Glutamatergic neuron (in vitro differentiated cells): Measurements from ENCODE around the gene ARHGEF4. TPM values are rescaled to one million over a fixed set of nuclear protein-coding genes. Genes with fewer than 3 reads are reported as not detected.

Source experiments
- DNase-seq: peaks from one replicate; pipeline ENCODE4 v3.0.0; 2022
- H3K27ac Mint-ChIP-seq: one replicate; pipeline ENCODE4 v1.8.0; 2020; ENCODE audit warnings: mild to moderate bottlenecking, mixed read lengths, inconsistent platforms; ENCODE audit not compliant: unreplicated experiment
- H3K27me3 Mint-ChIP-seq: one replicate; pipeline ENCODE4 v1.8.0; 2020; ENCODE audit warnings: mild to moderate bottlenecking, moderate library complexity, mixed read lengths, inconsistent platforms; ENCODE audit not compliant: unreplicated experiment
- H3K36me3 Mint-ChIP-seq: one replicate; pipeline ENCODE4 v1.8.0; 2020; ENCODE audit warnings: mild to moderate bottlenecking, mixed read lengths, inconsistent platforms; ENCODE audit not compliant: unreplicated experiment
- H3K4me1 Mint-ChIP-seq: one replicate; pipeline ENCODE4 v1.8.0; 2020; ENCODE audit warnings: mild to moderate bottlenecking, low read depth, mixed read lengths, inconsistent platforms; ENCODE audit not compliant: unreplicated experiment
- H3K4me3 Mint-ChIP-seq: one replicate; pipeline ENCODE4 v1.8.0; 2020; ENCODE audit warnings: mild to moderate bottlenecking, mixed read lengths, inconsistent platforms; ENCODE audit not compliant: unreplicated experiment
- H3K9me3 Mint-ChIP-seq: one replicate; pipeline ENCODE4 v1.8.0; 2020; ENCODE audit warnings: mild to moderate bottlenecking, moderate library complexity, mixed read lengths, inconsistent platforms; ENCODE audit not compliant: unreplicated experiment
- total RNA-seq: library from RNA; stranded (reverse); fragmentation: NEBNext Ultra II Directional; extraction: Animal tissue kit (Norgen Biotek cat#: 25700); gene quantifications from one replicate; pipeline ENCODE4 v1.2.1, GENCODE V29; 2021; ENCODE audit not compliant: unreplicated experiment
- TF ChIP-seq, protein P1 (sequence below): fragments of 200-600 bp; sonication (generic); IDR thresholded peaks from one replicate; pipeline ENCODE4 v1.5.0; 2021; ENCODE audit not compliant: partially characterized antibody, unreplicated experiment

The ARHGEF4 gene
- total RNA-seq, 1 donor from 2014 or later = 6.1 TPM

DNA sequence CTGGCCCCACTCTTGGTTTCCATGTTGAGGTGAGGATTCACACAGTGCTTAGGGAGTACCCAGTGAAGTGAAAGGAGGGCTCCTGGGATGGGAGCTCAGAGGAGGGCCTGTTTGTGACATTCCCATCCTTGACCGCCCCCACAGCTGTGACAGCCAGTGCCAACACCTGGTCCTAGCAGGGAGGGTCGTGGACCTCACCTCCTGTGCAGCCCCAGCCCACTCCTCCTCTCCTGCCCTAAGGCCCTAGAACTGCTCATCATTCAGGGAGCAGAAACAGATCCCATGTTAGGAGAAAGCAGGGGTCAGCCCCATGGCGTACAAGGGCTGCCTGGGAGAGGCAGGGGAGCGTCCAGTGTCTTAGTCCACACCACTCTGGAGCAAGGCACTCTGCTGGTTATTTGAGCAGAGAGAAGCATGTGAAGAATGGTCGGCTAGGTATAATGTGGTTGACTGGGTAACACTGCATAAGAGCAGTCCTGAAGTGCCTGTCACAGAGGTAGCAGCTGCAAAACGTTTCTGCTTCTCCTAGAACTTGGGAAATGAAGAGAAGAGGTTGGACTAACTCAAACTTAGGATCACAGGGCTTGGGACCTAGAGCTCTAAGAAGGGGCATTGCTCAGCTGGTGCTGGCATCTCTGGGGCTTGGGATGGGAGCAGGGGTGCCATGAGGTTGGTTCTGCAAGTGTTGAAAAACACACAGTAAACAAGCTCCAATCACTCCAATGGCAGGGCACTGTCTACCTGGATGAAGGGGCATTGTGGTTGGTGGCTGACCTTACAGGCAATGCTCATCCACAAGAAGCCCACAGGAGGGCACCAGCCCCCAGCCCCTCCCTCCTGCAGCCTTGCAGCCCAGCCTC, 200.9 kb downstream of the ARHGEF4 start:
- Mint-ChIP-seq H3K27ac (no peak overlapping the region), H3K36me3 (no peaks in the 10 kb centered on the region), H3K27me3 (peaks cover 4% of the 10 kb centered on the region), H3K4me1 (peaks cover 19% of the 10 kb centered on the region), H3K9me3 (peaks cover 13% of the 10 kb centered on the region), H3K4me3 (no peak overlapping the region)
- TF ChIP-seq, protein P1, sequence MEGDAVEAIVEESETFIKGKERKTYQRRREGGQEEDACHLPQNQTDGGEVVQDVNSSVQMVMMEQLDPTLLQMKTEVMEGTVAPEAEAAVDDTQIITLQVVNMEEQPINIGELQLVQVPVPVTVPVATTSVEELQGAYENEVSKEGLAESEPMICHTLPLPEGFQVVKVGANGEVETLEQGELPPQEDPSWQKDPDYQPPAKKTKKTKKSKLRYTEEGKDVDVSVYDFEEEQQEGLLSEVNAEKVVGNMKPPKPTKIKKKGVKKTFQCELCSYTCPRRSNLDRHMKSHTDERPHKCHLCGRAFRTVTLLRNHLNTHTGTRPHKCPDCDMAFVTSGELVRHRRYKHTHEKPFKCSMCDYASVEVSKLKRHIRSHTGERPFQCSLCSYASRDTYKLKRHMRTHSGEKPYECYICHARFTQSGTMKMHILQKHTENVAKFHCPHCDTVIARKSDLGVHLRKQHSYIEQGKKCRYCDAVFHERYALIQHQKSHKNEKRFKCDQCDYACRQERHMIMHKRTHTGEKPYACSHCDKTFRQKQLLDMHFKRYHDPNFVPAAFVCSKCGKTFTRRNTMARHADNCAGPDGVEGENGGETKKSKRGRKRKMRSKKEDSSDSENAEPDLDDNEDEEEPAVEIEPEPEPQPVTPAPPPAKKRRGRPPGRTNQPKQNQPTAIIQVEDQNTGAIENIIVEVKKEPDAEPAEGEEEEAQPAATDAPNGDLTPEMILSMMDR = no peak
- DNase-seq = no peak

DNA sequence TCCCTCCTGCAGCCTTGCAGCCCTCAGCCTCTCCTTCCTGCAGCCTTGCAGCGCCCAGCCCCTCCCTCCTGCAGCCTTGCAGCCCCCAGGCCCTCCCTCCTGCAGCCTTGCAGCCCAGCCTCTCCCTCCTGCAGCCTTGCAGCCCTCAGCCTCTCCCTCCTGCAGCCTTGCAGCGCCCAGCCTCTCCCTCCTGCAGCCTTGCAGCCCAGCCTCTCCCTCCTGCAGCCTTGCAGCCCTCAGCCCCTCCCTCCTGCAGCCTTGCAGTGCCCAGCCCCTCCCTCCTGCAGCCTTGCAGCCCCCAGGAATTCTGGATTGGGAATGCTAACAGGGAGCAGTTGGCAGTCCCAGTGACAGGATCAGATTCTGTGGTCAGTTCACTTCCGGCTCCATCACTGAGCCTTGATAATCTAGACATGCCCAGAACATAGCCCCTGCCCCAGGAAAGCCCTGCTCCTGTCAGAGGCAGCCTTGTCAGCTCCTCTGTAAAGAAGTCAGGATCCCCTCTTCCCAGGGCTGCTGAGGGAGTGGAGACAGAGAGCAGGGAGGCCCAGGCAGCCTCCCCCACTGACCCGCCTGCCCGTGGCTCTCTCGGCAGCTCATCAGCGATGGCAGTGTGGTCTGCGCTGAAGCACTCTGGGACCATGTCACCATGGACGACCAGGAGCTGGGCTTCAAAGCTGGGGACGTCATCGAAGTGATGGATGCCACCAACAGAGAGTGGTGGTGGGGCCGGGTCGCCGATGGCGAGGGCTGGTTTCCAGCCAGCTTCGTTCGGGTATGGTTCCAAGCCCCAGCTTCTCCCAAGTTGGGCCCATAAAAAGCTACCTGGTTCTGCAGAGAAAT, 201.8 kb downstream of the ARHGEF4 start:
- Mint-ChIP-seq H3K27me3 (peaks cover 4% of the 10 kb centered on the region), H3K36me3 (no peaks in the 10 kb centered on the region), H3K4me3 (no peak overlapping the region), H3K4me1 (peaks cover 21% of the 10 kb centered on the region), H3K27ac (no peak overlapping the region), H3K9me3 (peaks cover 10% of the 10 kb centered on the region)
- TF ChIP-seq, protein P1 = no peak
- no peak for DNase-seq

DNA sequence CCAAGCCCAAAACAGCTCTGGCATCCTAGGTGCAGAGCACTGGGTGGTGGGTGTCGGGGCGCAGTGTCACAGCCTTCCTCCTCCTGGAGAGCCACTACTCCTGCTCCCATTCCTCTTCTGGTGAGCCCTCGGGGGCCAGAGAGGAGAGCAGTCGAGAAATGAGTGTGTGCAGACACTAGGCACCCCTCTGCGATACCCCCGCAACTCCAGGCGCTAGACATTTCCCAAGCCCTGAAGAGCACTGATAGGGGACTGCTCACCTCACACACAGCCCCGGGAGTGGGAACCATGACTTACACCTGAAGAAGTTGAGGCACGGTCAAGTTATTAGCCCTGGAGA, 202.4 kb downstream of the ARHGEF4 start:
- peaks cover 18% of the 10 kb centered on the region for H3K4me1 Mint-ChIP-seq
- peaks cover 10% of the 10 kb centered on the region for H3K9me3 Mint-ChIP-seq
- no peak for DNase-seq
- no peaks in the 10 kb centered on the region for H3K36me3 Mint-ChIP-seq
- H3K27me3 Mint-ChIP-seq = peaks cover 1% of the 10 kb centered on the region
- H3K27ac Mint-ChIP-seq = no peak overlapping the region
- TF ChIP-seq, protein P1 = no peak
- H3K4me3 Mint-ChIP-seq = no peak overlapping the region

DNA sequence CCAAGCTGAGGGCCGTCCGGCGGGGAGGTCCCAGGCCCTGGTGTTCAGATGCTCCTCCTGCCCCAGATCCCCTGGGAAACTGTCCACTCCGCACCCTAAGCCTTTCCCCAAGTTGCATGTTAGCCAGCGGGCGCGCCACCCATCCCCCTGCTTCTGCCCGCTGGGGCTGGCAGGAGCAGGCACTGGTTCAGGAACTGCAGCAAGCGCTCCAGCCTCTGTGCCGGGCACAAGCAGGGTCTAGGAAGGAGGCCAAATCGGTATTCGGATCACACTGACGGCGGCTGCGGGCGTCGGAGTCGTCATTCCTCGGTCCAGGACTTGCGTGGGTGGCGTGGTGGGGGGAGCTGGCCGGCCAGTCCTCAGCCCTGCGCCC, 202.8 kb downstream of the ARHGEF4 start:
- Mint-ChIP-seq H3K4me3 (no peak overlapping the region), H3K27me3 (peaks cover 1% of the 10 kb centered on the region), H3K9me3 (peaks cover 10% of the 10 kb centered on the region), H3K4me1 (peaks cover 16% of the 10 kb centered on the region), H3K27ac (no peak overlapping the region), H3K36me3 (no peaks in the 10 kb centered on the region)
- no peak for DNase-seq
- TF ChIP-seq, protein P1 = no peak
